ENCODE results near the gene ZNF234. TPM values are rescaled to one million over a fixed set of nuclear protein-coding genes. Genes with fewer than 3 reads are reported as not detected.
"Not testable (repeated sequence)": the region's sequence is repeated elsewhere in the genome, so short reads cannot be mapped to it uniquely, and the experiment has no call there.

Gene ZNF234
- total and polyA plus RNA-seq, 10 donors: 2.2 to 17.6 (median 13.0) TPM

DNA sequence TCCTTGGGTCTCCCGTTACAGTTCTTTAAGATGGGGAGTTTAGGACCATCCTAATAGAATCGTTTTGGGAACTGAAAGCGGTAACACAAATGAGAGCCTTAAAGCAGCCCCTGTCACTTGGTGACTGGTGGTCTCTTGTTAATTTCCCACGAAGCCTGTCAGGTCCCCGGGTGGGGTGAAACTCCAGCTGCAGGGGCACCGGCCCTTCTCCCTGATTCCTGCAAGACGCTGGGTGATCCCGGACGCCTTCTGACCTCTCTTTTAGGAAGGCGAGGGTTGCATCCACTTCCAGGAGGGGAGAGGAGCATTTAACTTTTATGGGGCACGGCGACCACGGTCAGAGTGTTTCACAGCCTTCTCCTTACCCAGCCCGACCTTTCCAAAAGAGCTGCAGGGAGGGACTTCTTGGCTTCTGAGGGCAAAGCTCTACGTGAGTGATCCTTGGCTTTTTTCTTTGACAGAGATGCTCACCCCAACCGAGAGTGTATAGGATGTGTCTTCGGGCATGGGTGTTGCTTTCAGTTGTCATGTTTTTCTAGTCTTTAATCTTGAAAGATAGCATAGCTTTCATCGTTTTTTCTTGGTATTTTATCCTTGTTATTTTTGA is 27.5 kb upstream of the ZNF234 start:
- peak overlapping the region; percentile 32 to 85 (median 78) for H3K27ac ChIP-seq
- intact Hi-C loops (cut with DNase I; ENCODE audit: low total_unique reads): loop anchor here (10.0 kb wide), 1 partner anchor 51 kb away; the partner anchor contains the start of gene ZNF226
- WGBS, 5 donors: 3 to 7% (median 6%) methylated on average over 15 to 18 of the region's 18 CpGs

DNA sequence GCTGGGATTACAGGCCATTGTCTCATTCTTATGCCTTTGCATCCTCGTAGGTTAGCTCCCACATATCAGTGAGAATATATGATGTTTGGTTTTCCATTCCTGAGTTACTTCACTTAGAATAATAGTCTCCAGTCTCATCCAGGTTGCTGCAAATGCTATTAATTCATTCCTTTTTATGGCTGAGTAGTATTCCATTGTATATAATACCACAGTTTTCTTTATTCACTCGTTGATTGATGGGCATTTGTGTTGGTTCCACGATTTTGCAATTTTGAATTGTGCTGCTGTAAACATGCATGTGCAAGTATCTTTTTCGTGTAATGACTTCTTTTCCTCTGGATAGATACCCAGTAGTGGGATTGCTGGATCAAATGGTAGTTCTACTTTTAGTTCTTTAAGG is 20.2 kb upstream of the ZNF234 start:
- peaks cover 22 to 100% (median 93%) of the 10 kb centered on the region in 6 donors for H3K36me3 ChIP-seq
- 95 to 99% (median 96%) methylated on average over 4 of the region's 4 CpGs for whole genome bisulfite sequencing, 5 donors
- intact Hi-C loops (cut with DNase I; ENCODE audit: low total_unique reads): not testable (repeated sequence)

More for the DNA sequence above, 27.5 kb upstream of the ZNF234 start:
- Histone ChIP-seq H3K4me1 (peaks cover 10 to 34% (median 24%) of the 10 kb centered on the region in 6 donors), H3K36me3 (peaks cover 5 to 40% (median 27%) of the 10 kb centered on the region in 6 donors), H3K4me3 (peak overlapping the region; percentile 71 to 91 (median 78)), H3K9me3 (peaks cover 13 to 34% (median 33%) of the 10 kb centered on the region in 8 donors), H3K27me3 (replicated peaks in 1 of 7) (no peaks in the 10 kb centered on the region)
- TF ChIP-seq, protein P1, sequence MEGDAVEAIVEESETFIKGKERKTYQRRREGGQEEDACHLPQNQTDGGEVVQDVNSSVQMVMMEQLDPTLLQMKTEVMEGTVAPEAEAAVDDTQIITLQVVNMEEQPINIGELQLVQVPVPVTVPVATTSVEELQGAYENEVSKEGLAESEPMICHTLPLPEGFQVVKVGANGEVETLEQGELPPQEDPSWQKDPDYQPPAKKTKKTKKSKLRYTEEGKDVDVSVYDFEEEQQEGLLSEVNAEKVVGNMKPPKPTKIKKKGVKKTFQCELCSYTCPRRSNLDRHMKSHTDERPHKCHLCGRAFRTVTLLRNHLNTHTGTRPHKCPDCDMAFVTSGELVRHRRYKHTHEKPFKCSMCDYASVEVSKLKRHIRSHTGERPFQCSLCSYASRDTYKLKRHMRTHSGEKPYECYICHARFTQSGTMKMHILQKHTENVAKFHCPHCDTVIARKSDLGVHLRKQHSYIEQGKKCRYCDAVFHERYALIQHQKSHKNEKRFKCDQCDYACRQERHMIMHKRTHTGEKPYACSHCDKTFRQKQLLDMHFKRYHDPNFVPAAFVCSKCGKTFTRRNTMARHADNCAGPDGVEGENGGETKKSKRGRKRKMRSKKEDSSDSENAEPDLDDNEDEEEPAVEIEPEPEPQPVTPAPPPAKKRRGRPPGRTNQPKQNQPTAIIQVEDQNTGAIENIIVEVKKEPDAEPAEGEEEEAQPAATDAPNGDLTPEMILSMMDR (IDR thresholded peaks at IDR 0.05 in 8 of 11, conservative IDR thresholded peaks at IDR 0.05 in 3 of 11): no peak
- TF ChIP-seq POLR2A (IDR thresholded peaks at IDR 0.05) (no peak), POLR2AphosphoS5 (IDR thresholded peaks at IDR 0.05) (no peak)
- DNase-seq: peak; percentile 73

DNA sequence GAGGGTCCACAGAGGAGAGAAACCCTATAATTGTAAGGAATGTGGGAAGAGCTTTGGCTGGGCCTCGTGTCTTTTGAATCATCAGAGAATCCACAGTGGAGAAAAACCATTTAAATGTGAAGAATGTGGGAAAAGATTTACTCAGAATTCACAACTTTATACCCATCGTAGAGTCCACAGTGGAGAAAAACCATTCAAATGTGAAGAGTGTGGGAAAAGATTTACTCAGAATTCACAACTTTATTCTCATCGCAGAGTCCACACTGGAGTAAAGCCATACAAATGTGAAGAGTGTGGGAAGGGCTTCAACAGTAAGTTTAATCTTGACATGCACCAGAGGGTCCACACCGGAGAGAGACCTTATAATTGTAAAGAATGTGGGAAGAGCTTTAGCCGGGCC is 9.4 kb upstream of the ZNF234 start:
- intact Hi-C loops (cut with DNase I; ENCODE audit: low total_unique reads): no loop called here
- H3K4me3 ChIP-seq: no peak overlapping the region
- TF ChIP-seq POLR2AphosphoS5 (IDR thresholded peaks at IDR 0.05): no peak
- TF ChIP-seq, protein P1 (IDR thresholded peaks at IDR 0.05 in 8 of 11, conservative IDR thresholded peaks at IDR 0.05 in 3 of 11): no peak
- TF ChIP-seq POLR2A (IDR thresholded peaks at IDR 0.05): no peak
- WGBS, 5 donors: 94 to 98% (median 96%) methylated on average over 5 of the region's 5 CpGs
- DNase-seq: no peak
- H3K9me3 ChIP-seq: peaks cover 3 to 98% (median 84%) of the 10 kb centered on the region in 8 donors
- no peak overlapping the region for H3K27ac ChIP-seq
- peaks cover 17 to 58% (median 53%) of the 10 kb centered on the region in 6 donors for H3K36me3 ChIP-seq
- no peaks in the 10 kb centered on the region for H3K4me1 ChIP-seq
- H3K27me3 ChIP-seq (replicated peaks in 1 of 7): no peaks in the 10 kb centered on the region

More for the DNA sequence above, 20.2 kb upstream of the ZNF234 start:
- H3K27me3 ChIP-seq (replicated peaks in 1 of 7); H3K4me1 ChIP-seq; H3K27ac ChIP-seq; DNase-seq; H3K4me3 ChIP-seq: not testable (repeated sequence)
- peaks cover 2 to 62% (median 55%) of the 10 kb centered on the region in 8 donors for H3K9me3 ChIP-seq

DNA sequence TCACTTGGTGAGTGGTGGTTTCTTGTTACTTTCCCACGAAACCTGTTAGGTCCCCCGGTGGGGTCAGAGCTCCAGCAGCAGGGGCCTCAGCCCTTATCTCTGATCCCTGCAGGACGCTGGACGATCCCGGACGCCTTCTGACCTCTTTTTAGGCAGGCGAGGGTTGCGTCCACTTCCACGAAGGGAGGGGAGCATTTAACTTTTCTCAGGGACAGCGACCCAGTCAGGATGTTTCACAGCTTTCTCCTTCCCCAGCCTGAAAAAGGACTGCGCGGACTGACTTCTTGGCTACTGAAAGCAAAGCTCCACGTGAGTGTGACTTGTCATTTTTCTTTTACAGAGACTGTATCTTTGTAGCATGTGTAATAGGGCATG is 692 bp downstream of the ZNF234 start:
- intact Hi-C loops (cut with DNase I; ENCODE audit: low total_unique reads): no loop called here
- no peaks in the 10 kb centered on the region for H3K9me3 ChIP-seq
- peak overlapping the region; percentile 71 to 88 (median 85) for H3K27ac ChIP-seq
- WGBS, 5 donors: 11 to 15% (median 14%) methylated on average over 13 of the region's 13 CpGs
- H3K27me3 ChIP-seq (replicated peaks in 1 of 7): no peaks in the 10 kb centered on the region
- peaks cover 0 to 34% (median 24%) of the 10 kb centered on the region in 6 donors for H3K36me3 ChIP-seq
- peaks cover 7 to 29% (median 23%) of the 10 kb centered on the region in 6 donors for H3K4me1 ChIP-seq
- no peak for DNase-seq
- peak overlapping the region; percentile 74 to 97 (median 87) for H3K4me3 ChIP-seq
- TF ChIP-seq POLR2A (IDR thresholded peaks at IDR 0.05) (no peak), POLR2AphosphoS5 (IDR thresholded peaks at IDR 0.05) (no peak)
- TF ChIP-seq, protein P1 (IDR thresholded peaks at IDR 0.05 in 8 of 11, conservative IDR thresholded peaks at IDR 0.05 in 3 of 11): no peak
